GM21367 (cell line): ENCODE results near the gene CNTNAP2.
"Not testable (repeated sequence)": the region's sequence is repeated elsewhere in the genome, so short reads cannot be mapped to it uniquely, and the experiment has no call there.

Experiments
- ATAC-seq: cut with Tn5 transposase; IDR thresholded peaks from one replicate; pipeline ENCODE4 v1.9.1; 2021; ENCODE audit not compliant: unreplicated experiment

Gene CNTNAP2

DNA sequence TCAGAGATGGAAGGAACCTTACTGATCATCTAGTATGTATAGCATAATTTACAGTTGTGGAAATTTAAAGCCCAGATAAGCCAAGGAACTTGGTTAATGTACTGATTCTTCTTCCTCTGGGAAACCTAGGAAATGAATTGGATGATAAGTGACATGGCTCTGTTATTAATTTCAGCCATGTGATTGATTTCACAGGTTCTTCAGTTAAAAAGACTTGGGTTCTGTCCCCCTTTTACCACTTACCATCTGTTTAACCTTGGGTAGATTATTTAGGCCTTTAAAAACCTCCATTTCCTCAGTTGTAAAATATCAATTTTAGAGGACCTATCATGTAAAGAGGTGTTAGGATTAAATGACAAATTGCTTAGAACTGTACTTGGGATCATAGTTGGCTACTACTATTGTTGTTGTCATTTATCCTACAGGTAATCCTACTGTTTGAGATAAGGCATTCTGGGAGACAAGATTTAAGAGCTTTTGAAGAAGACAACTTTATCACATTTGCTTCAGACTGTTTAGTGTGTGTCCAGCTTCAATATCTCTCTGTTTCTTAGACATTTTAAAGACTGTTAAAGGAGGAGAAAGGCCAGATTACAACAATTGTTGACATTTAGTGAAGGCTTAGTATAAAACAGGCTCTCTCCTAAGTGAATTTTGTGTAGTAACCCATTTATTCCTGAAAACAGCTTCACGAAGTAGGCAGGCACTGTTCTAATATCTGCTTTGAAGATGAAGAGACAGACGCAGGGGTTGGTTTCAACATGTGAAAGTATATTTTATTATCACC, 1476.9 kb downstream of the CNTNAP2 start:
- no peak for ATAC-seq

DNA sequence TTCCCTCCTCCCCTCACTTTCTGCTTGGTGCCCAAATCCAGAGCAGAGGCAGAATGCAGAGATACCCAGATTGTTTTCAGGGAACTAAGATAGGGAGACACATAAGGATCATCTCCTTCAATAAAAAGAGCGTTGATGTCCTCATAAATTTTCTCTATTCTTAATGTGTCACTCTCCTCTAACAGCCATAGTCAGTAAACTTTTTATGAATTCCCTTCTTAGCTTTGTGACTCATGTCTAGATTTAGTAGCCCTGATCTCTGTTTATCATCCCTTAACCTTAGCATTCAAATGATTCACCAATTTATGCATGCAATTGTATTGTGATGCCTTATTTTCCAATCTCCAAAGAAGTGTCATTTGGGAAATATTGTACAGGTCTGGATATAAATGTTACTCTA, 1478.4 kb downstream of the CNTNAP2 start:
- no peak for ATAC-seq

DNA sequence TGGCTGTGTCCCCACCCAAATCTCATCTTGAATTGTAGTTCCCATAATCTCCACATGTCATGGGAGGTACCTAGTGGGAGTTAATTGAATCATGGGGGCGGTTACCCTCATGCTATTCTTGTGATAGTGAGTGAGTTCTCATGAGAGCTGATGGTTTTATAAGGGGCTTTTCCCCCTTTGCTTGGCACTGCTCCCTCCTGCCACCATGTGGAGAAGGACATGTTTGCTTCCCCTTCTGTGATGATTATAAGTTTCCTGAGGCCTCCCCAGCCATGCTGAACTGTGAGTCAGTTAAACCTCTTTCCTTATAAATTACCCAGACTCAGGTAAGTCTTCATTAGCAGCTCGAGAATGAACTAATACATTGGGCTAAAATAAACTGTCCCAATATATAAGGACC, 1482.1 kb downstream of the CNTNAP2 start:
- ATAC-seq = not testable (repeated sequence)

DNA sequence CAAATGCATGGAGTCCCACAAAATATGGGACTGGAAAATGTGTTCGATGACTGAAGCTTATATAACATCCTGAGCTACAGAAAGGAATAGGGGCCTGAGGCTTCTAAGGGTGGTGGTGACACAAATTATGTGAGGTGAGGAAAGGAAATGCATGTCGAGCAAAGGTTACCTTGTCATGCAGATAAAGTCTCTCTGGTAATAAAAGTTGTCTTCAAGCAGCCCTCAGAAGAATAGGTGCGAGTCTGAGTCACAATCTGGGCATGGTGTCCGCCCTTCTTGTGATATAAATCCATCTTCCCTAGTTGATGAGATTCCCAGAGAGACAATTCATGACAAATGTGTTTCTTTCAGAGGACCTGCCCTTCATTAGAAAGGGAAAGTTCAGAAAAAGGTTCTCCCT, 1488.7 kb downstream of the CNTNAP2 start:
- no peak for ATAC-seq

DNA sequence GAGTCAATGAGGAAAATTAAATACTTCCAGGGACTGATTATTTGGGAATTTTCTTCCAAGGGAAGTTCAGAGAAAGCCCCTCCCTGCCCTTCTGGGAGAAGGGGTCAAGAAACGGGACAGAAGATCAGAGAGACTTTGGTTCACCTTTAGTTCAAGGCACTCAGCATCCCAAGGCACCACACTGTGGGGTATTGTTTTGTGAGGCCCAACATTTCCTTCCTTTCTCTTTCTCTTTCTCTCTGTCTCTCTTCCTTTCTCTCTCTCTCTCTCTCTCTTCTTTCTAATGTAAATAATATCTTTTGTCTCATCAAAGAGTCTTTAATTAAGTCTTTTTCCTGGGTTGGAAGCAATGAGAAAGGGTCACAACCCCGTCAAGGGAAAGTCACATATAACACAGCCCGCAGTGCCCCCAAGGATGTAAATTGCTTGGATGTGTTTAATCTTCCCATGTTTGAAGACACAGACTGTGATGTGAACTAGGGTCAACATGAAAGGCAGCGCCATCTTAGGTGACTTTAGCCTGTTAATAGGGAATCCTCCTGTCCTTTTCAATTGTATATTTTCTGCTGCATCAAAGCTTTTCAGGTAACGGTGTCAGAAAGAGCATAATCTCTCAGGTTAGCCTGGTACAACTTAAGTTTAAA, 1490.7 kb downstream of the CNTNAP2 start:
- no peak for ATAC-seq

DNA sequence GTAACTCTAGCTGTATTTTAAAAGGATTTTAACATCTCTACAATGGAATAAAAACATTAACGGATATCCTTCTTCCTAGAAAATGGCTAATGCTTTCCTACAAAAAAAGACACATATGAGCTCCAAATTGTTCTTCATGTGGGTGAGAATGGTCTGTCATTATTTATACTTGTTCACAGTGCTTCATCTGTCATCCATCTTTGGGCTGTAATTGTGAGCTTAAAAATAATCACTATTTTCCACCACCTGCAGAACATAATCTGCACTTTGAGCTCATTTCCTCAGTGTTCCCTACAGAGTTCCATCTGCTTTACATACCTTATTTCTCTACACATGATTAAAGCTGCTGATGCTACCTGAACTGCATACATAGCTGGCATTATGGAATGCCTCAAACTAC, 1494.8 kb downstream of the CNTNAP2 start:
- ATAC-seq = no peak

DNA sequence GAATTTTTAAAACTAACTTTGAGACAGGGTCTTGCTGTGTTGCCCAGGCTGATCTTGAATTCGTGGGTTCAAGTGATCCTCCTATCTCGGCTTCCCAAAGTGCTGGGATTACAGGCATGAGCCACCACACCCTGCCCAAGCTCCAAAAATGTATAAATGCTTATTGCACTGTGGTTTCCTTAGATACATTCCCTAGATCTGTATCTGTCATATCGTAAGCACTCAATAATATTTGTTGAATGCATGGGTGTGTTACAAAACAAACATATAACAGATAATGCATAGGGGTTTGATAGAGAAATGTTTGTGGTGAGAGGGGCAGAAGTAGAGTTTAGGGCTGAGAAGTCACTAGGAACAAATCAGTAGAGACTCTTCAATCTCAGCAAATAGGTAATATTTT, 1518.7 kb downstream of the CNTNAP2 start:
- ATAC-seq = no peak

DNA sequence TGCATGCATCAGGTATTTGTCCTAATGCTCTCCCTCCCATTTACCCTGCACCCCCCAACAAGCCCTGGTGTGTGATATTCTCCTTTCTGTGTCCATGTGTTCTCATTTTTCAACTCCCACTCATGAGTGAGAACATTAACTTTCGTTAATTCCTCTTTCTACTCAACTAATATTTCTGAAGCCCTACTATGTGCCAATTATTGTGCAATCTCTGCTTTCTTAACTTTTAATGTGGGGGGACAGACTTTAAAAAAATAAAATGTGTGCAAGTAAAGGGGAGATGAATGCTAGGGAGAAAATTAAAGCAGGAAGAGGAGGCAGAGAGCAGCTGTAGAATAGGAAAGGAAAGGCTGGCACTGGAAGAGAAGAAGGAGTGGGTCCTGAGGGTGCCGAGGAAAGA, 1520.0 kb downstream of the CNTNAP2 start:
- ATAC-seq = no peak

DNA sequence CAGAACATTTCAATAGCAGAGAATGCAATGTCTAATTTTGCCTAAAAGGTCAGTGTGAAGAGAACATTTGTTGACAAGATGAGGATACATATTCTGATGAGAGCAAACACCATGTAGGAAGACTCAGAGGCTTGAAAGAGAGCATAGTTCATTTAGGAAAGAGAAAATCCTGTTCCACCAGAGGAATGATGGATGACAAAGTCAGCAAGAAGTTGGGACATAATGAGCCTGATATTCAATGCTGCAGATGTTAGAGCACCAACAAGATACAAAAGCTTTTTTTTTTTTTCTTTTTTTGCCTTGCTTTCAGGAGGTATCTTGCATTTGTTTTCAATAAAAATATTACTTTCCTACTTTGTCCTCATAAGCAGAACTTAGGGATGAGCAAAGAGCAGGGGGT, 1522.0 kb downstream of the CNTNAP2 start:
- no peak for ATAC-seq

DNA sequence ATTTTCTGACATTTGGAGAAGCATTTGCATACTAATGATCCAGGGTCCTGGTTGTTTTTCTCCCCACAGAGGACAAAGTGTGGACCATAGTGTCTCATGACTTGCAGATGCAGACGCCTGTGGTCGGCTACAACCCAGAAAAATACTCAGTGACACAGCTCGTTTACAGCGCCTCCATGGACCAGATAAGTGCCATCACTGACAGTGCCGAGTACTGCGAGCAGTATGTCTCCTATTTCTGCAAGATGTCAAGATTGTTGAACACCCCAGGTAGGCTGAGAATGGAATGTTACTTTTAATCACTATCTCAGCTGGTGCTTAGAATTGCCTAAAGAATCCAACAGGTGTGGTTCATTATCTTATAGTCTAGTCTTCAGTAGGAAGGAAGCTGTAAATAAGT, 1522.4 kb downstream of the CNTNAP2 start:
- no peak for ATAC-seq

DNA sequence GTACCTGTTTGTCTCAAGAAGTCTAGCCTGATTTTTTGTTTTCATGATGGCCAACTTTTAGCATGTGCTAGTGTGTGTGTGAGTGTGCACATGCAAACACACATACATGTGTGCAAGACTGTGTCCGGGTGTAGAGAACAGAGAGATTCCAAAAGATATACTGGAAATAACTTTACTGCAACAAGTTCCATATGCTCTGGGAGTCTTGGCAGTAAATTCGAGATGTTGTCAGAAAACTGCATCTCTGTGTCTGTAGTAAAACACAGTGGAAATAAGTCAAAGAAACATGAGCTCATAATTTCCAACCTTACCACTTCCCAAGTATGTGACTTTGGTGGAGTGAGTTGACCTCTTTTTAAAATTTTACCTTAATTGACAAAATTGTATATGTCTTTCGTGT, 1523.2 kb downstream of the CNTNAP2 start:
- ATAC-seq = no peak

DNA sequence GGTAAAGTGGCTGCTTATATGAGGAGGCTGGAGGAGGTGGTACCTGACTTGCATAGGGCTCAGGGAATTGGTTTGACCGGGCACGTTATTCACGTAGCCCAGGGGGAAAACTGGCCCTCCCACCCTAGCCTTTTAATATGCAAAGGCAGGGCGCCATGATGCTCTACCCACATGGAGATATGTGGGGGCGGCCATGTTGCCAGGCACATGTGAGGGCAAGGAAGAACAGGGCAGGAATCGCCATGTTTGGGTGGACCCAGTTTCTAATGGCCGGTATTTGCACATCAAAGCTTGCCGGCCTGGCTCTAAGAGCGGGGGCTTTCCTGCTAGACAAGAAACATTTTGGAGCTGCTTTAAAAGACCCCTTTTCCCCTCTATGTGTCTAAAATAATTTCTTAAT, 1524.2 kb downstream of the CNTNAP2 start:
- no peak for ATAC-seq

DNA sequence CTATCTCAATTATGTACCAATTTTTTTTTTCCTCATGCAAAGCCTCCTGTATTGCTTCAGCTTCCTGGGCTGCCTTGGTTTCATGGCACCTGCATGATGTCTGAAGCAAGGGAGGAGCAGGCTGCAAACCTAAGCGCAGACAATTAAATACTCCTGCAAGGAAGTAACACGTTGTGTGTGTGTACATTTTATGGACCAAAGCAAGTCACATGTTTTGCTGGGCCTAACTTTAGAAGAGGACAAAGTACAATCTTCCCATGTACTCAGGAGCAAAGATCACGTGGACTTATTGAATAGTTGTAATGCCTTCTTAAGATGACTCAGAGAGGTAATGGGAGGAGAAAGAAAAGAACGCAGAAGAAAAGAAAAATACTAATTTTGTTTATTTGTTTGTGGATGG, 1530.0 kb downstream of the CNTNAP2 start:
- ATAC-seq = no peak

DNA sequence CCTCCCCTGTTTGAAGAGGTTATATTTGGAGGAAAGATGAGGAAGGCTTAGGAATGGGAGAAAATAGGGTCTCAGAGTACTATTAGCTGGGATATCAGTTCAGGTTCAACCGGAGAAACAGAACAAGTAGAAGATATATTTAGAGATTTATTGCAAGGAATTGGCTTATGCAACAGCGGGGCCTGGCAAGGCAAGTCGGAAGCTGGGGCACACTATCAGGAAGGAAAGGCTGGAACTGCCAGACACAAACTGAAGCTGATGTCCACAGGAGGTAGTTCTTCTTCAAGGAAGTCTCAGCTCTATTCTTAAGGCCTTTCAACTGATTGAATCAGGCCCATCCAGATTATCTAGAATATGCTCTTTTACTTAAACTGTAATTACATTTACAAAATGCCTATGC, 1534.4 kb downstream of the CNTNAP2 start:
- ATAC-seq = no peak

DNA sequence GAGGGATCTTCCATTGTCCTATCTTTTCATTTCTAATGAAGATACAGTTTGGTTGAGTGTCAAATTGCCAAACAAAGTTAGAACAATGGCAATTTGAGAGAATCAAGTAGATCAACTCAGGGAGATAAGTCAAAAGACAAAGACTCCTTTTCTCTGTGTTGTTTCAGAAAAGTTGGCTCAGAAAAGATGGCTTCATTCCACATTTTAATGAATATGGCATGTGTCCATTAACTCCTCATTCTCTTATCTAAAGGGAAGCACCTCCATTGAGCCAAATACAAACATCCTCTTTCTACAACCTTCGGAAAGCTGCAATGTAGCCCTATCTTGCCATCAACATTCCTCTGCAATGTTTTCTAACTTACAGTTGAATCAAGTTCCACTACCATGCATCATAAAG, 1535.0 kb downstream of the CNTNAP2 start:
- ATAC-seq = no peak

DNA sequence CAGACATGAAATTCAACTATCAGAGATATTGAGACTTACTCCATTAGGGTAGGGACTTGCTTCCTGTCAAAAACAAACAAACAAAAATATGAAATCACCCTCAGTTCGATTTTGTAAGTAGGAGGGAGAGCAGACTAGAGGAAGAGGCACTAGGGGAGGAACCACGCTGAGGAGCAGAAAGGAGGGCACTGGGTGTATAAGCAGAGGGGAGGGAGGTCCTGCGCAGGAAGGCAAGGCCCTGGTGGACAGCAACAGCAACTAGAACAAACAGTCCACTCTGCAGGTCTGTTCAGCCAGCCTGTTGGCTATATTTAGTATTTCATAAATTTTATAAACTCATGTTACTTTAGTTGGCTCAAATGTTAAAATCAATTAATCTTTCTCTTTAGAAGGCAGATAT, 1536.9 kb downstream of the CNTNAP2 start:
- no peak for ATAC-seq

DNA sequence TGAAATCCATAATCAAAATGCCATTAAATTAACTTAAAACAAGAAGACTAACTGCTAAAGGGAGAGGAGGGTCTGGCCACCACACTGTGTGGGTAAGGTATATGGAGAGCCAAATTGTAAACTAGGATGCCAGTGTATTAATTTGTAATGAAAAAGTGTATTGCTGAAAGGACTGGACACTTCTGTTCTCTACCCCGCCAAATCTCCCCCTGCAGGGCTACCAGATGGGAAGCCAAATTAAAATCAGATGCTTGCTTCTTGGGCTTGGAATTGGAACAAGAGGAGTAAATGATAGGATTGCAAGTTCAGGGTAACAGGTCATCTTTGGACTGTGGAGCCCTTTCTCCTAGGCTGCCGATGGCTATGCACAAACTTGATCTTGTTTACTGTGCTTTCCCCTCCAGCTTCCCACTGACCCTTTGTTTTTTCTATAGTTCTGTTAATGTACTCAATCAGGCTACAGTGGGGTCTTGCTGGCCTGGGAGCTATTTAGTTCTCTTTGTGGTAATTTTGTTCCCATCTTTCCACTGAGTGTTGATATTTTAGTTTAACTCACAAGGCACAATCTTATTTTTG, 1541.9 kb downstream of the CNTNAP2 start:
- ATAC-seq = no peak

DNA sequence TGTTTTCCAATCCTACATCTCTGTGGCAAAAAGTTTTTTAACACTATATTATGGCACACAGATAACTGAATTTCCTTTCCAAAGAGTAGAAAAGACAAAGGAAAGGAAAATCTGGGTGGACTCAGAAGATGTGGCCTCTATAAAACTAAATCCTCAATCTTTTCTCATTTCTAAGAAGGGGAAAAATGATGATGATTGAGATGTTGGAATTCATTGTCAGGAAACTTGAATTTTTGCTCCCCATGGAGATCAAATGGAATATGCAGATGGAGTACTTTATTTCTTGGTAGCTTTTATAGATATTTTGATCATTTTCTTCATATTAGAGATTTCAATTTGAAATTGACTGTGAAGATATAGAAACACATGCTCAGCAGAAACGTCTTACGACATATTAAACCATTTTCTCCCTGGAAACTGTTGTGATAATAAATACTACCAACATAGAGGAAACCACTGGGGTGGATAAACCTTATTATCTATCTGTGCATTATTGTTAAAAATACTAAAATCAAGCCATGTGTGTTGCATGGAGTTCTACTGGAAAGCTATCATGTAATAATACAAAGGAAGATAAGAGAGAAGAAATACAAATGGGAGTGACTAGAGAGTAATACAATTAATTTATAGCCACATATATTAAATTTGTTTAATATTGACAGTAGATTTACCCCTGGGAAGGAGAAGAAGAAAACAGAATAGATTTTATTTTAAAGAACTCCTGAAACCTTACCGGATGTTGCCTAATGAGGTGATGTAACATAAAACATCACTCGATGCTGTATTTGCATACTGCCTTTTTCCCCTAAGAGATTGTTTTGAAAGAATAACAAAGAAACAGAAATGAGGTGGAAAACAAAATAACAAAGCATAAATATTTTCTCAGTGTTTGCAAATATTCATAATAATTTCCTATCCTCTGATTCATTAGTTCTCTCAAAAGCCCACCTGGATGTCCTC, 1542.7 kb downstream of the CNTNAP2 start:
- no peak for ATAC-seq

DNA sequence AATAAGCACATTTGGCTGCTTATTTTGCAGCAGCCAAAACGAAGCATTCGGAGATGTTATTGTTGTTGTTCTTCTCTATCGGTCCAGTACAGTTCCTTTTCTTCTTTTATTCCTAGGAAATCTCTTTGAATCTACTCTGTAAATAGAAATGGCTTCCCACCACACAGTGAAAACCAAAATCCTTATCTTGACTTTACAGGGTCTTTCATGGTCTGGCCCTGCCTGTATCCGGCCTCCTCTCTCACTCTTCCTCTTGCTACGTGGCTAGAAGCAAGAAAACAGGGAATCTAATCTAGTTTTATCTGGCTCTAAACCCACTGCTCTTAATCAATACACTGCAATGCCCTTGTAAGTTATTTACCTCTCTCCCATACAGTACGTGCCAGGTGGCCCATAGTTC, 1547.9 kb downstream of the CNTNAP2 start:
- ATAC-seq = no peak

DNA sequence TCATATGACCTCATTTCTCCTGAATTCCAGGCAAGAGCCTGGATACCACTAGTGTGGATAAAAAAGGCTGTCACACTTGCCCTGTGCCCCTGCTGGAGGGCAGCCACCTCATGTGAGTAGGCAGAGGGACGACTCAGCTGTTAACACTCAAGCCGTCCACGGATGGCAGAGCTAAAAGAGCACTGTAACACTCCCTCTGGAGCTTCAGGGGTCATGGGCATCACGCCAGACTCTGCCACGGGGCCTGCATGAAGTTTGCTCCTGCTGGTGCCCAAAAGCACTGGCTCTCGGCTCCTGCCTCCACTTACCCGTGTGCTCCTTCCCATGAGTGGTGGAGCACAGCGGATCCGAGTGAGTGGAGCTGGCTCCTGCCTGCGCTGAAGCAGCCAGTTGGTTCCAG, 1554.2 kb downstream of the CNTNAP2 start:
- no peak for ATAC-seq

DNA sequence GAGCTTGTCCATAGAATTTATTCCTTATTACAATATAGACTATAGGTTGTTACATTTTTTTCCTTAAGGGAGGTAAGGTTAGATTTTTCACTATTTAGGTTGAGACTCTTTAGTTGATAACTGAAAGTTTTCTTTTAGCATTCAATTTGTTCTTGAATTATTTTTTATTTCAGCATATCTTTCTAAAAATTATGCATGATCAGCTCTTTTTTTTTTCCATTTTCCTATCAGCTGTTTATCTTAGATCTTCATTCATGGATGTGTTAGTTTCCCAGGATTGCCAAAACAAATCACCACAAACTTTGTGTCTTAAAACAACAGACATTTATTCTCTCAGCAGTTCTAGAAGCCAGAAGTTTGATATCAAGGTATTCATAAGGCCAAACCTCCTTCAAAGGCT, 1558.1 kb downstream of the CNTNAP2 start:
- ATAC-seq = no peak
